CD4-positive, CD25-positive, alpha-beta regulatory T cell (primary cell): Measurements from ENCODE around the gene TMEM178B. TPM values are rescaled to one million over a fixed set of nuclear protein-coding genes. Genes with fewer than 3 reads are reported as not detected.

Source experiments
- ATAC-seq, 2 donors: fragments of 150-1000 bp; cut with Tn5 transposase; one replicate each; pipeline ENCODE4 v1.10.0; 2021; ENCODE audit warnings: low read depth in 2 of 2, moderate number of reproducible peaks in 2 of 2, moderate library complexity in 1 of 2
- DNase-seq, 3 donors: peaks; one replicate each; pipeline versions ENCODE4 v3.0.0 to v3.0.0-alpha.2; 2012 to 2022; ENCODE audit warnings: mixed read lengths in 1 of 3
- H3K27ac ChIP-seq: one replicate; pipeline ENCODE4 v1.7.0; 2013; ENCODE audit warnings: mild to moderate bottlenecking, low read length; ENCODE audit not compliant: insufficient read depth, poor library complexity, severe bottlenecking
- H3K27me3 ChIP-seq: one replicate; pipeline ENCODE4 v1.7.0; 2013; ENCODE audit warnings: low read length; ENCODE audit not compliant: control insufficient read depth, insufficient read depth
- H3K36me3 ChIP-seq: one replicate; pipeline ENCODE4 v1.7.0; 2013; ENCODE audit warnings: mild to moderate bottlenecking, low read length, moderate library complexity; ENCODE audit not compliant: control insufficient read depth, insufficient read depth
- H3K4me1 ChIP-seq: 2 replicates; pipeline ENCODE4 v1.7.0; 2013; ENCODE audit warnings: mild to moderate bottlenecking, low read length; ENCODE audit not compliant: insufficient read depth, control insufficient read depth, poor library complexity, severe bottlenecking
- H3K4me3 ChIP-seq: one replicate; pipeline ENCODE4 v1.7.0; 2013; ENCODE audit warnings: low read depth, mild to moderate bottlenecking, low read length, moderate library complexity
- H3K9me3 ChIP-seq, 2 experiments: 1 replicate in 1 of 2; 2 replicates in 1 of 2; pipeline ENCODE4 v1.7.0; 2013; ENCODE audit warnings: low read length in 2 of 2, mild to moderate bottlenecking in 1 of 2, moderate library complexity in 1 of 2; ENCODE audit not compliant: control insufficient read depth in 2 of 2
- H3K27ac Mint-ChIP-seq, 3 donors: one replicate each; pipeline ENCODE4 v1.8.0; 2020 to 2022; ENCODE audit warnings: mild to moderate bottlenecking in 3 of 3, mixed read lengths in 3 of 3, moderate library complexity in 2 of 3
- H3K27me3 Mint-ChIP-seq: one replicate; pipeline ENCODE4 v1.8.0; 2022; ENCODE audit warnings: mild to moderate bottlenecking, mixed read lengths
- H3K36me3 Mint-ChIP-seq: one replicate; pipeline ENCODE4 v1.8.0; 2020; ENCODE audit warnings: mixed read lengths
- H3K4me1 Mint-ChIP-seq, 4 donors: one replicate each; pipeline ENCODE4 v1.8.0; 2020 to 2022; ENCODE audit warnings: mixed read lengths in 4 of 4, mild to moderate bottlenecking in 1 of 4
- H3K4me3 Mint-ChIP-seq, 4 donors: one replicate each; pipeline ENCODE4 v1.8.0; 2020 to 2022; ENCODE audit warnings: mild to moderate bottlenecking in 4 of 4, mixed read lengths in 4 of 4, moderate library complexity in 3 of 4
- H3K9me3 Mint-ChIP-seq, 7 donors: one replicate each; pipeline ENCODE4 v1.8.0; 2020 to 2022; ENCODE audit warnings: mixed read lengths in 7 of 7, mild to moderate bottlenecking in 3 of 7, moderate library complexity in 2 of 7
- polyA plus RNA-seq, 4 donors: library from polyadenylated mRNA; unstranded; fragments of 300-500 nt; fragmentation: Illumina TruSeq; gene quantifications; one replicate each; pipeline ENCODE4 v1.2.3, GENCODE V29; 2021
- total RNA-seq: library from RNA; stranded (reverse); gene quantifications from one replicate; pipeline ENCODE4 v1.2.3, GENCODE V29; 2022

Gene TMEM178B
- total and polyA plus RNA-seq, 5 donors from 2014 or later: 0.10 TPM; not detected in 4

DNA sequence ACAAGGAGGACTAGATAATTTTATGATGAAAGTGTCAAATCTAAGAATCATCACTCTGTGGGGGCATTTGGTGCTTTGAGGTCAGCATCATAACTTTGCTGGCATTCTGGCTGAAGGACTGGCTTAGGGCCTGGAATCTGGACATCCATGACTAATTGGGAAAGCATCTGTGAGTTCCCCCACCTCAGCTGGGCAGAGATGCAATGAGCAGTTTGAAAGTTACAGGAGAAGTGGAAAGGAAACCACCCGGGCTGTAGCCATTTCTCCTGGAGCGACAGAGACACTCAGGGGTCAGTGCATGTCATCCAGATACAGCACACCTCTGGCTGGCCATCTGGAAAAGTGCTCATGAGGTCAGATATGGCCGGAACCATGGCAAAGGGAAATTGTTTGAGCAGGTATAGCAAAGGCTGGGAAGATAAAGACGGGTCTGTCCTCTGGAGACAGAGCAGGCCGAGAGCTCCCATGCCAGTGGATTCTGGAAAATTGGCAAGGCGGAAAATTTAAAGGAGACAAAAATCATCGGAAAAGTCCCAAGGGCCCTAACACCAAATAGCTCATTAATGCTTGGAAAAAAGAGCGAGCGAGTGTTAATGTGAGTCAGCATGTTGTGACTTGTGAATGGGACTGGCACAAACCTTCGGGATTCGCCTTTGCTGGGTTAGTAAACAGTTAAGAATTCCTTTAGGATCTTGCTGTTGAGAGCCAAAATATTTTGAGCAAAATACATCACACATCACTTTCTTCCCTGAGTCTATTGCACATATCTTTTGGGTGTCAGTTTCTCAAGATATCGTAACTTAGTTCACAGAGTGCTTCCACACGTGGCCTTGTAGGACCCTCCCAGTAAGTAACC is 288.9 kb downstream of the TMEM178B start:
- no peaks in the 10 kb centered on the region for H3K9me3 ChIP-seq
- no peak for ATAC-seq
- H3K4me3 ChIP-seq: no peak overlapping the region
- H3K4me1 ChIP-seq: no peaks in the 10 kb centered on the region
- no peaks in the 10 kb centered on the region for H3K27me3 ChIP-seq
- Mint-ChIP-seq H3K4me3 (no peak overlapping the region), H3K27ac (no peak overlapping the region), H3K9me3 (peaks cover 0 to 4% (median 1%) of the 10 kb centered on the region in 7 donors), H3K4me1 (no peaks in the 10 kb centered on the region), H3K36me3 (no peaks in the 10 kb centered on the region), H3K27me3 (peaks cover 5% of the 10 kb centered on the region)
- H3K36me3 ChIP-seq: no peaks in the 10 kb centered on the region
- no peak for DNase-seq
- H3K27ac ChIP-seq: no peak overlapping the region

DNA sequence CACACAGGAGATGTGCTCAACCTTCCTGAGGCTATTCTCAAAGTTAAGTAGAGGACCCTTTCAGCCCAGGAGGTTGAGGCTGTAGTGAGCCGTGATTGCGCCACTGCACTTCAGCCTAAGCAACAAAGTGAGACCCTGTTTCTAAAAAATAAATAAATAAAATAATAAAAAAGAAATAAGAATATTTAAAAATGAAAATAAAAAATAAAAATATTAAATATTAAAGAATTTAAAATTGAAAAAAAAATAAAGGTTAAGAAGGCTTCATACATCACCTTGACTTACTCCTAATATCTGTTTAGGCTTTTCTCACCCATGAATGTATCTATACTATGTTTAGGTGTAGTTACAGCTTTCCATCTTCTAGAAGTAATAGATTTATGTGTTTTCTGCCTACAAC is 289.9 kb downstream of the TMEM178B start:
- no peak for DNase-seq
- Mint-ChIP-seq H3K9me3 (peaks cover 0 to 4% (median 0%) of the 10 kb centered on the region in 7 donors), H3K4me1 (no peaks in the 10 kb centered on the region), H3K4me3 (no peak overlapping the region), H3K27me3 (no peaks in the 10 kb centered on the region), H3K27ac (no peak overlapping the region), H3K36me3 (no peaks in the 10 kb centered on the region)
- no peak overlapping the region for H3K27ac ChIP-seq
- H3K36me3 ChIP-seq: no peaks in the 10 kb centered on the region
- H3K27me3 ChIP-seq: no peaks in the 10 kb centered on the region
- H3K4me1 ChIP-seq: no peaks in the 10 kb centered on the region
- H3K4me3 ChIP-seq: no peak overlapping the region
- no peak for ATAC-seq
- no peaks in the 10 kb centered on the region for H3K9me3 ChIP-seq

DNA sequence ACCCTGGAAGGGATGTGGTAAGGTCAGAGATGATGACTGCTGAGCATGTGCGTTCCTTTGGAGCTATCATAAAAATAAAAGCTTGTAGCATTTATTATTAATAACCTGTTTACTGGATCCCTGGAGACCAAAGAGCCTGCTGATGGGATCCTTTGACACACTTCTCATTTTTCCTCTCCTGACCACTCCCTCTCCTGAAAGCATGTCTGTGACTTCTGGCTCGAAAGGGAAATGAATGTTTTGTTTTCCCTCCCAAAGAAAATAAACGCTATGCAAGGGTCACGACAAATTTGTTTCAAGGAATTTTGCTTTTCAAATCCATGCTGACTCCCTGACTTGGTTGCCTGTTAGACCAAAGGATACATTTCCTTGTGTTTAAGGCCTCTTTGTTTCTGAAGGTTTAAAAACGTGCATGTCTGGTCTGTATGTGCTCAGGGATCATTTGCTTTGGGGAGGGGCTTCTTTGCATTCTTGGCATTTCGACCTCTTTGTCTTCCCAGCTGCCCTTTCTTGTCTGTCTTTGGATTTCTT is 292.3 kb downstream of the TMEM178B start:
- DNase-seq (no peak), ATAC-seq (no peak)
- Mint-ChIP-seq H3K4me3 (no peak overlapping the region), H3K27ac (no peak overlapping the region), H3K9me3 (peaks cover 0 to 1% (median 0%) of the 10 kb centered on the region in 7 donors), H3K27me3 (no peaks in the 10 kb centered on the region), H3K36me3 (no peaks in the 10 kb centered on the region), H3K4me1 (no peaks in the 10 kb centered on the region)
- Histone ChIP-seq H3K36me3 (no peaks in the 10 kb centered on the region), H3K4me1 (no peaks in the 10 kb centered on the region), H3K27ac (no peak overlapping the region), H3K9me3 (no peaks in the 10 kb centered on the region), H3K27me3 (no peaks in the 10 kb centered on the region), H3K4me3 (no peak overlapping the region)

DNA sequence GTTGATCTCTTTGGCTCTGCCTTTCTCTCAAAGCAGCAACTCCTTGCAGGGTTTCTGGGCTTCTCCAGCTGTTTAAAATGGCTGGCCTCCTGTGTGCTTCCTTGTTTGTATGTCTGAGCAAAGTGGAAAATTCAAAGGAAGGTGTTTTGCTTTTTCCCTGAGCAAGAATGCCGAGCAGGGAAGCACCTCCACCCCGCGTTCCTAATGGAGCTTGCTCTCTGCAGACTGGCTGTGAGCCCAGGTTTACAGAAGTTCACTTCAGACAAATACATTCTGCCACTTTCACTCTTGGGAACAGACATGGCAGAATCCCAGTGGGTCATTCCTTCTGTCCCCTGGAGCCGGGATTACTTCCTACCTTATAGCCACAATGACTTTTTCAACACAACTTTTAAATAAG is 295.6 kb downstream of the TMEM178B start:
- Mint-ChIP-seq H3K27me3 (peaks cover 4% of the 10 kb centered on the region), H3K27ac (no peak overlapping the region), H3K4me1 (no peaks in the 10 kb centered on the region), H3K36me3 (no peaks in the 10 kb centered on the region), H3K9me3 (peaks cover 0 to 1% (median 0%) of the 10 kb centered on the region in 7 donors), H3K4me3 (no peak overlapping the region)
- DNase-seq (no peak), ATAC-seq (no peak)
- no peak overlapping the region for H3K27ac ChIP-seq
- H3K9me3 ChIP-seq: no peaks in the 10 kb centered on the region
- H3K36me3 ChIP-seq: no peaks in the 10 kb centered on the region
- H3K27me3 ChIP-seq: no peaks in the 10 kb centered on the region
- no peak overlapping the region for H3K4me3 ChIP-seq
- H3K4me1 ChIP-seq: no peaks in the 10 kb centered on the region

DNA sequence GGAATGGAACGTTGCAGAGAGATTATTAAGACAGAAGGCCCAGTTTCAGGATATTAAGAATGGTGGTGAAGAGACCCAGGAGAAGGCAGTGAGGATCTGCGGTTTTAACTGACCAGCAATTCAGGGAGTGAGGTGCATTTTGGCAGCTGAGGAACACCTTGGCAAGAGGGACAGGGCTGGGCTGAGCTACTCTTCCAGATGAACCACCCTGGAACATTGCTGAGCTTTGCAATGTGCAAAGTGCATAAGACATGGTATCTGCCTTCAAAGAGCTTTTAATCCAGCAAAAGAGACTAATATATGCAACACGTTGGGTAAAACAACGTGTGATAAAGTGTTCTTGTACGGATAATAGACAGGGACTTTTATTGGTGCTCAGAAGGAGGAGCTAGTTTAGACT is 296.3 kb downstream of the TMEM178B start:
- H3K4me3 ChIP-seq: no peak overlapping the region
- H3K9me3 Mint-ChIP-seq: peaks cover 0 to 1% (median 0%) of the 10 kb centered on the region in 7 donors
- no peaks in the 10 kb centered on the region for H3K4me1 ChIP-seq
- H3K36me3 Mint-ChIP-seq: no peaks in the 10 kb centered on the region
- DNase-seq (no peak), ATAC-seq (no peak)
- no peak overlapping the region for H3K4me3 Mint-ChIP-seq
- no peaks in the 10 kb centered on the region for H3K27me3 ChIP-seq
- H3K27ac Mint-ChIP-seq: no peak overlapping the region
- H3K9me3 ChIP-seq: no peaks in the 10 kb centered on the region
- no peaks in the 10 kb centered on the region for H3K36me3 ChIP-seq
- H3K4me1 Mint-ChIP-seq: no peaks in the 10 kb centered on the region
- peaks cover 4% of the 10 kb centered on the region for H3K27me3 Mint-ChIP-seq
- H3K27ac ChIP-seq: no peak overlapping the region

DNA sequence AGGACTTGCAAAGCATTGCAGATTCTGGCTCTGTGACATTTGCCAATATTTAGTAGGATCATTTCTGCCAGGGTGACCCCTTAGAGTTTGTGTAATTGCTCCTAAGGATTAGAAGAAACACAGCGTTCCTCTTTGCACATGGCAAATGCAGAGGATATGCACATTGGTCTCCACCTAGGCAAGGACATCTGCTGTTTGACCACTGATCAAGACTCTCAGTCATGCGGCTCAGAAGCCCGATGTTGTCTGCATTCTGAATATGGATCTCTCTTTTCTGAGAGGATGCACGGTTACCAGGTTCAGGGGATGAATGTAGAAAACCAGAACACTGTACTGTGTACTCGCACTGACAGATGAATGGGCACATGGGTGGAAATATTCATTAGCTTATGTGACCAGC is 296.8 kb downstream of the TMEM178B start:
- no peaks in the 10 kb centered on the region for H3K4me1 Mint-ChIP-seq
- no peak overlapping the region for H3K4me3 Mint-ChIP-seq
- no peaks in the 10 kb centered on the region for H3K27me3 ChIP-seq
- no peaks in the 10 kb centered on the region for H3K36me3 Mint-ChIP-seq
- ATAC-seq (no peak), DNase-seq (no peak)
- peaks cover 0 to 1% (median 0%) of the 10 kb centered on the region in 7 donors for H3K9me3 Mint-ChIP-seq
- no peak overlapping the region for H3K27ac ChIP-seq
- H3K36me3 ChIP-seq: no peaks in the 10 kb centered on the region
- H3K9me3 ChIP-seq: no peaks in the 10 kb centered on the region
- peaks cover 4% of the 10 kb centered on the region for H3K27me3 Mint-ChIP-seq
- no peak overlapping the region for H3K27ac Mint-ChIP-seq
- no peaks in the 10 kb centered on the region for H3K4me1 ChIP-seq
- H3K4me3 ChIP-seq: no peak overlapping the region

DNA sequence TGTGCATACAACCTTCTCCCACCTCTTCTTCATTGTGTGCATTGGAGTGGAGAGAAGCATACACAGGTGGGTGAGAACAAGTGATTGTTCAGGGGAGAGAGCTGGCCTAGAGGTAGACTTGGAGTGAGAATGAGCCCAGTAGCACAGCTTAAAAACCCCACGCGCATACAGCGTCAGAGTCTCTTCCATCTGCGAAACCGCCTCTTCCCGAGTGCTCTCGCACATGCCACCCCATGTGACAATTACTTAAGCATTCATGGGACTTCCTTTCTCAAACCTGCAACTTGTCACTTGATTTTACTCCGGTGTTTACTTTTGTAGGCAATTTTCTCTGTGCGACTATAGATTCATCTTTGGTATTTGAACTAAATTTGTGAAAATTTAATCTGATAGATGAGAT is 300.6 kb downstream of the TMEM178B start:
- no peaks in the 10 kb centered on the region for H3K4me1 Mint-ChIP-seq
- no peaks in the 10 kb centered on the region for H3K36me3 ChIP-seq
- no peaks in the 10 kb centered on the region for H3K36me3 Mint-ChIP-seq

DNA sequence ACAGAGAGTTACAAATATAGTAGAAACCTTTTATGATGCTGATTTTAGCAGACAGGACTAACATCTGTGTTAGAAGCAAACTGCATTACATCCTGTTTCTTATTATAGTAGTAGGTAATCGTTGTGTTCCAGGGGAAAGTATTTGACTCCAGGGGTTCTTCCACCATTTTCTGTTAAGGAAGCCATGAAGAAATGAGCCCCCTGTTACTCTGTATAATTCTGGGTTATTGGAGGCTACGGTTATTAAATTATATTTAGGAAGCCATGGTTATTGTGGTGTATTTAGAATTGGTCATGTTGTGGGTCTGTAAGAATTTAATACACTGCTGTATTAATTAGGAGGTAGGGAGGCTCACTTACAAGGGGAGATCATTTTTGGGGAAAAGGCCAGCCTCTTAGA is 301.6 kb downstream of the TMEM178B start:
- Histone ChIP-seq H3K27me3 (no peaks in the 10 kb centered on the region), H3K36me3 (no peaks in the 10 kb centered on the region), H3K4me3 (no peak overlapping the region), H3K4me1 (no peaks in the 10 kb centered on the region), H3K9me3 (no peaks in the 10 kb centered on the region), H3K27ac (no peak overlapping the region)
- no peak for ATAC-seq
- H3K9me3 Mint-ChIP-seq: peaks cover 0 to 4% (median 0%) of the 10 kb centered on the region in 7 donors
- H3K4me3 Mint-ChIP-seq: no peak overlapping the region
- H3K36me3 Mint-ChIP-seq: no peaks in the 10 kb centered on the region
- H3K4me1 Mint-ChIP-seq: no peaks in the 10 kb centered on the region
- H3K27me3 Mint-ChIP-seq: peaks cover 4% of the 10 kb centered on the region
- no peak for DNase-seq
- H3K27ac Mint-ChIP-seq: no peak overlapping the region

More for the DNA sequence above, 300.6 kb downstream of the TMEM178B start:
- Histone ChIP-seq H3K27ac (no peak overlapping the region), H3K4me3 (no peak overlapping the region), H3K9me3 (no peaks in the 10 kb centered on the region), H3K27me3 (no peaks in the 10 kb centered on the region), H3K4me1 (no peaks in the 10 kb centered on the region)
- peaks cover 0 to 1% (median 0%) of the 10 kb centered on the region in 7 donors for H3K9me3 Mint-ChIP-seq
- DNase-seq (no peak), ATAC-seq (no peak)
- no peak overlapping the region for H3K4me3 Mint-ChIP-seq
- peaks cover 4% of the 10 kb centered on the region for H3K27me3 Mint-ChIP-seq
- no peak overlapping the region for H3K27ac Mint-ChIP-seq
